HepG2 (cell line): ENCODE results near the gene RABL6. TPM values are rescaled to one million over a fixed set of nuclear protein-coding genes. Genes with fewer than 3 reads are reported as not detected.

Experiments
- ATAC-seq: fragments of 200-7000 bp; cut with Tn5 transposase; 3 replicates; pipeline ENCODE4 v1.9.1; 2020; ENCODE audit warnings: mild to moderate bottlenecking, moderate library complexity
- BruUV-seq: library from RNA; stranded (reverse); fragments of 400-500 nt; replicated peaks from 2 replicates; lab custom pipeline; 2021; lab: Mats Ljungman, UMichigan
- CTCF ChIA-PET: fragments of 300-600 bp; formaldehyde crosslinking; extraction: SDS; loops from one replicate; lab custom pipeline; 2021; ENCODE audit warnings: low total read pairs, inconsistent platforms, low intra/inter-chr PET ratio; lab: Yijun Ruan, JAX
- POLR2A ChIA-PET: fragments of 350-600 bp; sonication (Branson Sonifier 250); formaldehyde crosslinking; loops from one replicate; lab custom pipeline; 2020; ENCODE audit warnings: antibody characterized with exemption, inconsistent platforms; lab: Yijun Ruan, JAX
- DNase-seq: peaks from one replicate; pipeline ENCODE4 v3.0.0-alpha.2; 2015; ENCODE audit warnings: low spot score
- FAIRE-seq: peaks from 3 replicates; lab custom pipeline; 2011; peaks lifted over from hg19 to GRCh38; lab: Jason Lieb, UNC
- H2AFZ ChIP-seq: one replicate; pipeline ENCODE4 v1.6.1; 2011; ENCODE audit warnings: low read length, inconsistent platforms
- H3K27ac ChIP-seq: fragments of 300-600 bp; 3 replicates; pipeline ENCODE4 v1.8.0; 2011; ENCODE audit warnings: mixed run types, mild to moderate bottlenecking, mixed read lengths, low read length, inconsistent platforms; ENCODE audit not compliant: insufficient read depth; ENCODE audit errors: extremely low read length
- H3K27me3 ChIP-seq, 2 experiments: fragments of 200-600 bp in 1 of 2; 2 replicates in 1 of 2; 3 replicates in 1 of 2; pipeline versions ENCODE4 v1.6.0 to v1.8.0; 2011; ENCODE audit warnings: low read length in 2 of 2, mild to moderate bottlenecking in 2 of 2, moderate library complexity in 2 of 2, inconsistent platforms in 1 of 2; ENCODE audit not compliant: insufficient read depth in 2 of 2, control insufficient read depth in 1 of 2
- H3K36me3 ChIP-seq, 2 experiments: fragments of 200-600 bp in 1 of 2; replicated peaks in 1 of 2; 2 replicates in 1 of 2; 3 replicates in 1 of 2; pipeline versions ENCODE4 v1.5.1 to v1.8.0; 2011; ENCODE audit warnings: low read length in 2 of 2, inconsistent platforms in 1 of 2; ENCODE audit not compliant: insufficient read depth in 2 of 2, control insufficient read depth in 1 of 2
- H3K4me1 ChIP-seq: 2 replicates; pipeline ENCODE4 v1.5.1; 2012; ENCODE audit warnings: low read length, inconsistent platforms; ENCODE audit not compliant: insufficient read depth
- H3K4me2 ChIP-seq: 2 replicates; pipeline ENCODE4 v1.6.0; 2011; ENCODE audit warnings: low read depth, low read length, inconsistent platforms
- H3K4me3 ChIP-seq, 3 experiments: fragments of 200-600 bp in 1 of 3; sonication (generic), shearing (Covaris generic) in 1 of 3; replicated peaks in 1 of 3; 2 replicates each; pipeline ENCODE4 v1.5.1; 2011 to 2016; ENCODE audit warnings: low read length in 3 of 3, inconsistent platforms in 2 of 3, low read depth in 2 of 3, mild to moderate bottlenecking in 2 of 3, control low read depth in 1 of 3, mixed read lengths in 1 of 3; ENCODE audit not compliant: insufficient read depth in 1 of 3
- H3K79me2 ChIP-seq: one replicate; pipeline ENCODE4 v1.6.1; 2011; ENCODE audit warnings: low read length, inconsistent platforms; ENCODE audit not compliant: insufficient read depth
- H3K9ac ChIP-seq: 2 replicates; pipeline ENCODE4 v1.6.0; 2011; ENCODE audit warnings: mild to moderate bottlenecking, low read depth, low read length, inconsistent platforms; ENCODE audit not compliant: insufficient read depth
- H3K9me3 ChIP-seq: 2 replicates; pipeline ENCODE4 v1.5.1; 2012; ENCODE audit warnings: mild to moderate bottlenecking, low read length
- H4K20me1 ChIP-seq: 2 replicates; pipeline ENCODE4 v1.6.0; 2011; ENCODE audit warnings: inconsistent platforms, mild to moderate bottlenecking, low read length, moderate library complexity; ENCODE audit not compliant: insufficient read depth
- AGO2 ChIP-seq: fragments of 200-400 bp; formaldehyde crosslinking; optimal IDR thresholded peaks from 2 replicates; pipeline ENCODE3; 2017; ENCODE audit warnings: mild to moderate bottlenecking, low read depth, low read length, moderate library complexity
- BCLAF1 ChIP-seq: fragments of 450-650 bp; IDR thresholded peaks from 2 replicates; pipeline ENCODE4 v1.6.1; 2017; ENCODE audit warnings: mild to moderate bottlenecking
- KDM4B ChIP-seq: sonication (generic); formaldehyde crosslinking; IDR thresholded peaks from 2 replicates; pipeline ENCODE4 v1.4.0; 2020; ENCODE audit warnings: missing genetic modification reagents
- PRDM15 ChIP-seq: sonication (generic); formaldehyde crosslinking; IDR thresholded peaks from 2 replicates; pipeline ENCODE4 v1.4.0; 2020; ENCODE audit warnings: missing genetic modification reagents
- SKI ChIP-seq: fragments of 450-650 bp; IDR thresholded peaks from one replicate; pipeline ENCODE4 v1.6.1; 2018; ENCODE audit warnings: mild to moderate bottlenecking; ENCODE audit not compliant: partially characterized antibody
- TBX2 ChIP-seq: sonication (generic); formaldehyde crosslinking; IDR thresholded peaks from 2 replicates; pipeline ENCODE4 v1.5.0; 2020; ENCODE audit warnings: missing genetic modification reagents, mild to moderate bottlenecking, borderline replicate concordance
- TCF7 ChIP-seq: sonication (generic); IDR thresholded peaks from 2 replicates; pipeline ENCODE4 v1.6.1; 2016; ENCODE audit warnings: antibody characterized with exemption, low read depth
- ZKSCAN1 ChIP-seq: fragments of 150-350 bp; IDR thresholded peaks from 2 replicates; pipeline ENCODE4 v1.6.1; 2014; ENCODE audit warnings: low read length
- ZNF367 ChIP-seq: sonication (generic); formaldehyde crosslinking; IDR thresholded peaks from 2 replicates; pipeline ENCODE4 v1.4.0; 2020; ENCODE audit warnings: missing genetic modification reagents, borderline replicate concordance
- ZNF687 ChIP-seq: sonication (generic); formaldehyde crosslinking; IDR thresholded peaks from 2 replicates; pipeline ENCODE4 v1.5.1; 2020; ENCODE audit warnings: mild to moderate bottlenecking, missing genetic modification reagents, moderate library complexity
- WGBS: methylation state at CpG from one replicate; pipeline ENCODE4 v1.1.6; 2017; ENCODE audit warnings: low lambda C conversion rate; 5-methylcytosine and 5-hydroxymethylcytosine counted together
- in situ Hi-C: cut with HindIII; loops from 2 replicates; pipeline ENCODE4 v1.10.0; 2017; ENCODE audit warnings: low pct_unique_long_range_greater_than_20kb; ENCODE audit not compliant: extremely low pct_ligation_motif_present
- intact Hi-C: fragments of 100-400 bp; cut with micrococcal nuclease; formaldehyde crosslinking; loops from one replicate; pipeline ENCODE4 v1.10.0; 2022; ENCODE audit not compliant: unreplicated experiment
- polyA plus RNA-seq, 8 experiments: library from polyadenylated mRNA; depleted of rRNA in 3 of 8; stranded (reverse) in 7 of 8; unstranded in 1 of 8; fragments of >200 nt; fragmentation: Illumina TruSeq in 4 of 8; extraction: Trizol in 4 of 8; gene quantifications; 2 replicates each; pipeline versions ENCODE4 v1.2.1 to v1.2.3, GENCODE V29; 2011 to 2016; ENCODE audit warnings: low read depth in 4 of 8, missing spikeins in 1 of 8, mixed read lengths in 1 of 8; ENCODE audit not compliant: insufficient read depth in 1 of 8
- total RNA-seq, 5 experiments: library from RNA; depleted of rRNA; stranded (reverse); fragments of >200 nt; fragmentation: Illumina TruSeq; extraction: Trizol; gene quantifications; 2 replicates each; pipeline ENCODE4 v1.2.3, GENCODE V29; 2016; ENCODE audit warnings: low read depth in 1 of 5

Gene RABL6
- total and polyA plus RNA-seq, 2 of the 13 experiments (the other 11 are each of a cell fraction or from before 2014, with no cell fraction given) = 81.5 to 125 TPM

GRCh38 chr9:136829412-136829811 is 21.7 kb downstream of the RABL6 start (continued):
- TF ChIP-seq PRDM15 (CRISPR knock-in tag) (no peak), BCLAF1 (no peak), SKI (no peak)

GRCh38 chr9:136829981-136830885 is 22.5 kb downstream of the RABL6 start:
- no peak overlapping the region for H2AFZ ChIP-seq
- ATAC-seq = no peak
- POLR2A ChIA-PET = no interaction called here
- no peak for DNase-seq
- H3K27me3 ChIP-seq = no peaks in the 10 kb centered on the region
- no peak overlapping the region for H3K9ac ChIP-seq
- intact Hi-C loops = no loop called here
- BruUV-seq = no TSS peak
- H3K27ac ChIP-seq = no peak overlapping the region
- peaks cover 44 to 72% of the 10 kb centered on the region in 2 experiments for H3K36me3 ChIP-seq
- CTCF ChIA-PET = no interaction called here
- in situ Hi-C loops = no loop called here
- no peak overlapping the region for H3K4me3 ChIP-seq
- 95% methylated on average over 16 of the region's 41 CpGs for WGBS
- no peaks in the 10 kb centered on the region for H3K79me2 ChIP-seq
- H3K9me3 ChIP-seq = no peaks in the 10 kb centered on the region
- no peak for FAIRE-seq
- H3K4me1 ChIP-seq = no peaks in the 10 kb centered on the region
- no peak overlapping the region for H3K4me2 ChIP-seq
- H4K20me1 ChIP-seq = no peaks in the 10 kb centered on the region
- TF ChIP-seq KDM4B (CRISPR knock-in tag) (no peak), ZNF367 (CRISPR knock-in tag) (no peak), ZNF687 (CRISPR knock-in tag) (0 out of 2 replicates have a peak, but pooled peaks have one; percentile 2), TCF7 (no peak), TBX2 (no peak), ZKSCAN1 (no peak), AGO2 (peak; percentile 91)
